ENCODE results near the gene ISLR2. TPM values are rescaled to one million over a fixed set of nuclear protein-coding genes. Genes with fewer than 3 reads are reported as not detected.

ISLR2 gene
- total RNA-seq, 4 donors from 2014 or later = 0.41 to 27.3 (median 1.4) TPM

DNA sequence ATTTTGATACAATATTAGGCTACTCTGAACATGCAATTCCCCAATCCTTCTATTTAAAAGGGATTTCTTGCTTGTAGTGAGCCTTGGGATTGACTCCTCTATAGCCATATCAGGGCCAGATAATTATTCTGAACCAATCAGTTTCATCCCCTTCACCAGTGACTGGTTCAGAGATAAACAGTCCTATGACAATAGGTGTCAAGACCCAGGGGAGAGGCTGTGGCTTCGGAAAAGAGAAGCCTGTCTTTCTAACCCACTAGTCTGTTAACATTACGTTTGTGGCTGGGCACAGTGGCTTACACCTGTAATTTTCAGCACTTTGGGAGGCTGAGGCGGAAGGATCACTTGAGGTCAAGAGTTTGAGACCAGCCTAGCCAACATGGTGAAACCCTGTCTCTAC is 6.2 kb upstream of the ISLR2 start:
- Histone ChIP-seq H3K36me3 (no peaks in the 10 kb centered on the region), H3K4me3 (no peak overlapping the region), H3K9me3 (no peaks in the 10 kb centered on the region), H3K4me1 (peaks cover 3 to 12% (median 6%) of the 10 kb centered on the region in 4 donors), H3K27ac (no peak overlapping the region), H3K27me3 (peaks cover 66% of the 10 kb centered on the region)
- in situ Hi-C loops (cut with MboI; ENCODE audit: low pct_ligation_motif_present in 1 of 4, low pct_unique_long_range_greater_than_20kb in 1 of 4, low sequenced_read_pairs in 3 of 4) = loop anchor here in 3 of 4 donors (5.0 to 10.0 kb wide), 3 partner anchors 69 to 183 kb away; no protein-coding TSS in a partner anchor
- TF ChIP-seq POLR2A (IDR thresholded peaks at IDR 0.05) (no peak), EP300 (IDR thresholded peaks at IDR 0.05; ENCODE audit: low read depth) (no peak), POLR2AphosphoS5 (IDR thresholded peaks at IDR 0.05) (no peak)
- TF ChIP-seq, protein P1, sequence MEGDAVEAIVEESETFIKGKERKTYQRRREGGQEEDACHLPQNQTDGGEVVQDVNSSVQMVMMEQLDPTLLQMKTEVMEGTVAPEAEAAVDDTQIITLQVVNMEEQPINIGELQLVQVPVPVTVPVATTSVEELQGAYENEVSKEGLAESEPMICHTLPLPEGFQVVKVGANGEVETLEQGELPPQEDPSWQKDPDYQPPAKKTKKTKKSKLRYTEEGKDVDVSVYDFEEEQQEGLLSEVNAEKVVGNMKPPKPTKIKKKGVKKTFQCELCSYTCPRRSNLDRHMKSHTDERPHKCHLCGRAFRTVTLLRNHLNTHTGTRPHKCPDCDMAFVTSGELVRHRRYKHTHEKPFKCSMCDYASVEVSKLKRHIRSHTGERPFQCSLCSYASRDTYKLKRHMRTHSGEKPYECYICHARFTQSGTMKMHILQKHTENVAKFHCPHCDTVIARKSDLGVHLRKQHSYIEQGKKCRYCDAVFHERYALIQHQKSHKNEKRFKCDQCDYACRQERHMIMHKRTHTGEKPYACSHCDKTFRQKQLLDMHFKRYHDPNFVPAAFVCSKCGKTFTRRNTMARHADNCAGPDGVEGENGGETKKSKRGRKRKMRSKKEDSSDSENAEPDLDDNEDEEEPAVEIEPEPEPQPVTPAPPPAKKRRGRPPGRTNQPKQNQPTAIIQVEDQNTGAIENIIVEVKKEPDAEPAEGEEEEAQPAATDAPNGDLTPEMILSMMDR (IDR thresholded peaks at IDR 0.05) = no peak
- 76 to 100% methylated on average over 1 to 3 of the region's 3 CpGs for WGBS, 2 donors (ENCODE audit: low coverage in 1 of 2)
- intact Hi-C loops (cut with DNase I; ENCODE audit: low total_unique reads) = no loop called here
- no peak for DNase-seq

DNA sequence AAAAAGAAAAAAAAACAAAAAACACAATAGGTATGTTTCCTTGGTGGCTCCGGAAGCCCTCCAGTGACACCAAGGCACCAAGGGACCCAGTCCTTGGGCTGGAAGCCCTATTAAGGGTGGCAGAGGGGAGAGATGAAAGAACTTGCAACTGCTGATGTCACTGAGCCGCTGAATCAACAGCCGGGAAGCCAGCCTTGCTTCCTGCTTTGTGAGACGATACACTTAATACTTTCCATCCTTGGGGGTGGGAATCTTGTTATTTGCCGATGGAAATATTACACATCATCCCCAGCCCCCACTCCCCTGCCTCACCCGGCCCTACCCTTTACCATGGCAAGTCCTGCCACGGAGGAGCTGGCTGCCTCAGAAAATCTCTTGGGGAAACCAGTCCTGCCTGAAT is 5.6 kb upstream of the ISLR2 start:
- DNase-seq = no peak
- Histone ChIP-seq H3K27me3 (peaks cover 72% of the 10 kb centered on the region), H3K4me3 (no peak overlapping the region), H3K4me1 (peaks cover 3 to 12% (median 7%) of the 10 kb centered on the region in 4 donors), H3K27ac (no peak overlapping the region), H3K9me3 (no peaks in the 10 kb centered on the region), H3K36me3 (no peaks in the 10 kb centered on the region)
- in situ Hi-C loops (cut with MboI; ENCODE audit: low pct_ligation_motif_present in 1 of 4, low pct_unique_long_range_greater_than_20kb in 1 of 4, low sequenced_read_pairs in 3 of 4) (loop anchor here (5.0 to 25.0 kb wide), 4 partner anchors 70 to 188 kb away; no protein-coding TSS in a partner anchor), intact Hi-C loops (cut with DNase I; ENCODE audit: low total_unique reads) (no loop called here)
- no peak for TF ChIP-seq POLR2AphosphoS5 (IDR thresholded peaks at IDR 0.05)
- TF ChIP-seq, protein P1 (IDR thresholded peaks at IDR 0.05) = no peak
- TF ChIP-seq EP300 (IDR thresholded peaks at IDR 0.05; ENCODE audit: low read depth) = no peak
- TF ChIP-seq POLR2A (IDR thresholded peaks at IDR 0.05) = no peak
- 55 to 62% methylated on average over 5 to 7 of the region's 7 CpGs for WGBS, 2 donors (ENCODE audit: low coverage in 1 of 2)

DNA sequence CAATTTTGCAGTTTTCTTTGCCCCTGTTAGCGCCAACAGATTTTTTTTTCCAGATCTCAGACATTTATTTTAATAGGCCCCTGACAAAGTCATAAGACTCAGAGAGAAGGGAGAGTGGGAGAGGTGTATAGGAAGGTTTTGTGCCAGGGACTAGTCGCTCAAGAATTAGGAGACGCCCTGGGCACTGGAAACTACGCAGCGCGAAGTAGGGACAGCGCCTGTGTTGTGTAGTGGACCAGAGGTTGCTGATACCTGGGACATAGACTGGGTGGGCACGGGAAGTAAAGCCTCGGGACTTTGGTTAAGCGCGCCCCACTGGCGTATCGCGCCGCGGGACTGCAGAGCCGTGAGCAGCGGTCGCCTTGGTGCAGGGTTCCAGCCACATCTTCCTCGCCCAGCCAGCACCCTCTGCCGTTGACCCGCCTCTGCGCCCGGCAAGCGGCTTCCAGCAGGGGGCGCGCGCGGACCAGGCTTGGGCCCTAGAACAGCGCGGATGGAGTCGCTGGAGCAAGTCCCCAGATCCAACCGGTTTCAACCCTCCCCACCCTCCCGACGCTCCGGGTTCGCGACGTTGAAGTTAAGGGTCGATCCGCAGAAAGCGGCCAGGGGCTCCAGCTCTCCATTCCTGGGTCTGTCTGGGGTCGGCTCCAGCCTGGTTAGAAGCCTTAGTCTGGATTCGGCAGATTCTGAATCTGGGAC is 3.0 kb upstream of the ISLR2 start:
- Histone ChIP-seq H3K36me3 (no peaks in the 10 kb centered on the region), H3K27me3 (peaks cover 86% of the 10 kb centered on the region), H3K4me1 (peaks cover 3 to 21% (median 8%) of the 10 kb centered on the region in 4 donors), H3K9me3 (no peaks in the 10 kb centered on the region), H3K27ac (no peak overlapping the region), H3K4me3 (peak overlapping the region in 3 of 4 donors; percentile 15 to 33 (median 29))
- DNase-seq = peak; percentile 87
- TF ChIP-seq EP300 (IDR thresholded peaks at IDR 0.05; ENCODE audit: low read depth) = no peak
- TF ChIP-seq, protein P1 (IDR thresholded peaks at IDR 0.05) = peak; percentile 89 to 98 (median 97)
- no peak for TF ChIP-seq POLR2AphosphoS5 (IDR thresholded peaks at IDR 0.05)
- TF ChIP-seq POLR2A (IDR thresholded peaks at IDR 0.05) = no peak
- WGBS, 2 donors (ENCODE audit: low coverage in 1 of 2) = 9 to 41% methylated on average over 2 to 44 of the region's 44 CpGs
- intact Hi-C loops (cut with DNase I; ENCODE audit: low total_unique reads) = no loop called here
- in situ Hi-C loops (cut with MboI; ENCODE audit: low pct_ligation_motif_present in 1 of 4, low pct_unique_long_range_greater_than_20kb in 1 of 4, low sequenced_read_pairs in 3 of 4) = loop anchor here in 3 of 4 donors (5.0 to 25.0 kb wide), 4 partner anchors 73 to 185 kb away; no protein-coding TSS in a partner anchor

DNA sequence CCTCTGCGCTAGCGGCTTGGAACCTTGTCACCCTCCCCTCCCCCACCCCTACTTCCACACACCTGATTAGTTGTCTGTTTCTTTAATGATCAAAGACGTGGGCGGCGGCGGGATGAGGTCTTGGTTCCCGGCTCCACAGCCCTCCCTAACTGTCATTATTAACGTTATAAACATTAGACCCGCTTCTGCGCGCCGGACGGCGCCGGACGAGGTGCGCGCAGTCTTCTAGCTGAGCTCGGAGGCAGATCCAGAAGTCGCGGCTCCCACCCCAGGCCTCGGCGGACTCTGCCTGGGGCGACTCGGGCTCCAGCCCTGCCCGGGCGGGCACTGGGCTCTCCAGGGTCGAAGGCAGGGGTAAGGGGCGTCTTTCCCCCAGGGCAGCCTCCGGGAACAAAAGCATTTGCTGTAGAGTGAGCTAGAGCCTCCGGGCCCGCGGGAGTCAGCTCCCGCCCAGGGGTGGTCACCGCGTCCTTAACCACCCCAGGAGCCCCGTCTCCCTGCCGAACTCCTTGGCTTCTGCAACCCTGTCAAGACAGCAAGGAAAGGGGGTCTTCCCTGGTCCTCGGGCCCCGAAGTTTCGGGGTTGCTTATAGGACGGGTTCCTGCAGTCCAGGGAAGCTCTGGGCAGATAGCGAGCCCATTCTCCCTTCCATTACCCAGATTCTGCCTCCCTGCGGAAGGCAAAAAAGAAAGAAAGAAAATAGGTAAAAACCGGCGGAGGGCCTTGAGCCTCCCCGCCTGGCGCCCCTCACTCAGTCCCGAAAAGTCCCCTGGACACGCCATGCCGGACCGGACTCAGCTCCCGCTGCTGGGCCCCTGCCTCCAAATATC is 2.2 kb upstream of the ISLR2 start:
- Histone ChIP-seq H3K9me3 (no peaks in the 10 kb centered on the region), H3K36me3 (no peaks in the 10 kb centered on the region), H3K4me3 (peak overlapping the region in 3 of 4 donors; percentile 15 to 33 (median 29)), H3K4me1 (peaks cover 3 to 21% (median 8%) of the 10 kb centered on the region in 4 donors), H3K27me3 (peaks cover 91% of the 10 kb centered on the region), H3K27ac (no peak overlapping the region)
- in situ Hi-C loops (cut with MboI; ENCODE audit: low pct_ligation_motif_present in 1 of 4, low pct_unique_long_range_greater_than_20kb in 1 of 4, low sequenced_read_pairs in 3 of 4) = loop anchor here in 3 of 4 donors (5.0 to 25.0 kb wide), 4 partner anchors 73 to 184 kb away; no protein-coding TSS in a partner anchor
- intact Hi-C loops (cut with DNase I; ENCODE audit: low total_unique reads) = no loop called here
- TF ChIP-seq POLR2A (IDR thresholded peaks at IDR 0.05) (no peak), POLR2AphosphoS5 (IDR thresholded peaks at IDR 0.05) (no peak), EP300 (IDR thresholded peaks at IDR 0.05; ENCODE audit: low read depth) (no peak)
- TF ChIP-seq, protein P1 (IDR thresholded peaks at IDR 0.05) = no peak
- 10% methylated on average over 35 of the region's 53 CpGs; no CpG with 5 or more reads in 1 of the 2 donors for WGBS, 2 donors (ENCODE audit: low coverage in 1 of 2)
- no peak for DNase-seq

Measured in transverse colon (tissue), 4 donors.